Osteocyte (in vitro differentiated cells): Measurements from ENCODE around the gene TP53I11. TPM values are rescaled to one million over a fixed set of nuclear protein-coding genes. Genes with fewer than 3 reads are reported as not detected.

ENCODE experiments used
- DNase-seq: peaks from one replicate; pipeline ENCODE4 v3.0.0; 2021; ENCODE audit warnings: mixed read lengths; ENCODE audit not compliant: unreplicated experiment; ENCODE audit errors: extremely low spot score
- H3K27ac Mint-ChIP-seq: one replicate; pipeline ENCODE4 v1.8.0; 2021; ENCODE audit warnings: mild to moderate bottlenecking, mixed read lengths; ENCODE audit not compliant: unreplicated experiment
- H3K27me3 Mint-ChIP-seq: one replicate; pipeline ENCODE4 v1.8.0; 2021; ENCODE audit warnings: mixed read lengths; ENCODE audit not compliant: unreplicated experiment
- H3K36me3 Mint-ChIP-seq: one replicate; pipeline ENCODE4 v1.8.0; 2021; ENCODE audit warnings: mixed read lengths; ENCODE audit not compliant: unreplicated experiment
- H3K4me1 Mint-ChIP-seq: one replicate; pipeline ENCODE4 v1.8.0; 2021; ENCODE audit warnings: mixed read lengths; ENCODE audit not compliant: unreplicated experiment
- H3K4me3 Mint-ChIP-seq: one replicate; pipeline ENCODE4 v1.8.0; 2021; ENCODE audit warnings: mild to moderate bottlenecking, moderate library complexity, mixed read lengths; ENCODE audit not compliant: unreplicated experiment
- H3K9me3 Mint-ChIP-seq: one replicate; pipeline ENCODE4 v1.8.0; 2021; ENCODE audit warnings: mixed read lengths; ENCODE audit not compliant: unreplicated experiment
- total RNA-seq: library from RNA; stranded (reverse); gene quantifications from 2 replicates; pipeline ENCODE4 v1.2.1, GENCODE V29; 2021
- TF ChIP-seq, protein P1 (sequence below): fragments of 200-600 bp; sonication (generic); IDR thresholded peaks from 2 replicates; pipeline ENCODE4 v1.5.0; 2021; ENCODE audit warnings: antibody characterized with exemption, mild to moderate bottlenecking, moderate library complexity

TP53I11 gene
- total RNA-seq, 1 donor from 2014 or later: 159 TPM

DNA sequence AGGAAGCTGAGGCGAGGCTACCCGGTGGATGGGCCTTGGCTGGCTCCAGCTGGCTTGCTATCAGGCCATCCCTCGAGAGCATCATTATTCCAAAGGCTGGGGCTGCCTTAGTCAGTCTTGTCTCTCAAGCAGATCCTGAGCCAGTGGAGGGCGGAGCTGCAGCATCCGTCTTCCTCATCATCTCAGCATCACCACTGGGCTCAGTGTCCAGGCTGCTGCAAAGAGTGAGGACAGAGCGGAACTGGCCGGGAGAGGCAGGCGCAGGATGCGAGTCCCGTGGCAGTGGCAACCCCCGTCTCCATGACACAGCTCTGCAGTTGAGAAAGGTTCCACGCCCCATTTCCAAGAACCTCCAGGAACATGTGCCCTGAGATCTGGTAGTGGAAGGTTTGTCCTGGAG lies 4.4 kb downstream of the TP53I11 start:
- H3K4me3 Mint-ChIP-seq: no peak overlapping the region
- H3K4me1 Mint-ChIP-seq: peaks cover 57% of the 10 kb centered on the region
- H3K36me3 Mint-ChIP-seq: no peaks in the 10 kb centered on the region
- no peak for DNase-seq
- no peaks in the 10 kb centered on the region for H3K9me3 Mint-ChIP-seq
- H3K27ac Mint-ChIP-seq: no peak overlapping the region
- H3K27me3 Mint-ChIP-seq: no peaks in the 10 kb centered on the region
- TF ChIP-seq, protein P1, sequence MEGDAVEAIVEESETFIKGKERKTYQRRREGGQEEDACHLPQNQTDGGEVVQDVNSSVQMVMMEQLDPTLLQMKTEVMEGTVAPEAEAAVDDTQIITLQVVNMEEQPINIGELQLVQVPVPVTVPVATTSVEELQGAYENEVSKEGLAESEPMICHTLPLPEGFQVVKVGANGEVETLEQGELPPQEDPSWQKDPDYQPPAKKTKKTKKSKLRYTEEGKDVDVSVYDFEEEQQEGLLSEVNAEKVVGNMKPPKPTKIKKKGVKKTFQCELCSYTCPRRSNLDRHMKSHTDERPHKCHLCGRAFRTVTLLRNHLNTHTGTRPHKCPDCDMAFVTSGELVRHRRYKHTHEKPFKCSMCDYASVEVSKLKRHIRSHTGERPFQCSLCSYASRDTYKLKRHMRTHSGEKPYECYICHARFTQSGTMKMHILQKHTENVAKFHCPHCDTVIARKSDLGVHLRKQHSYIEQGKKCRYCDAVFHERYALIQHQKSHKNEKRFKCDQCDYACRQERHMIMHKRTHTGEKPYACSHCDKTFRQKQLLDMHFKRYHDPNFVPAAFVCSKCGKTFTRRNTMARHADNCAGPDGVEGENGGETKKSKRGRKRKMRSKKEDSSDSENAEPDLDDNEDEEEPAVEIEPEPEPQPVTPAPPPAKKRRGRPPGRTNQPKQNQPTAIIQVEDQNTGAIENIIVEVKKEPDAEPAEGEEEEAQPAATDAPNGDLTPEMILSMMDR: no peak

DNA sequence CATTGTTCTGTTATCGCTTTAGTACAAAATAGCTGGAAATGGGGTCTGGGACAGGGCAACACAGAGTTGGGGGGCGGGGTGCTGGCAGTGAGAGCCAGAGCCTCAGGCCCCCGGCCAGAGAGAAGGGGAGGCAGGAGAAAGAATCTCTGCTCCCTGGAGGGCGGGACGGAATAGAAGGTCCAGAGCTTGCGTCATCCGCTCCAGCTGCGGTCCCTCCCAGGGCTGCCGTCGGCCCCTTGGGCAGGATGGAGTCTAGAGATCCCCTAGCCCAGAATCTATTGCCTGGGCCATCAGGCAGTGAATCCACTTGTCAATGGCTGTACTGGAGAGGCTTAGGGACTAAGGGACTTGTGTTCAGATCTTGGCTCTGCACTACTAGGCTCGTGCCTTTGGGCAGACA lies 5.0 kb downstream of the TP53I11 start:
- H3K36me3 Mint-ChIP-seq: peaks cover 3% of the 10 kb centered on the region
- H3K27me3 Mint-ChIP-seq: no peaks in the 10 kb centered on the region
- H3K9me3 Mint-ChIP-seq: no peaks in the 10 kb centered on the region
- no peak overlapping the region for H3K27ac Mint-ChIP-seq
- no peak for DNase-seq
- TF ChIP-seq, protein P1: no peak
- H3K4me1 Mint-ChIP-seq: peaks cover 59% of the 10 kb centered on the region
- H3K4me3 Mint-ChIP-seq: no peak overlapping the region

DNA sequence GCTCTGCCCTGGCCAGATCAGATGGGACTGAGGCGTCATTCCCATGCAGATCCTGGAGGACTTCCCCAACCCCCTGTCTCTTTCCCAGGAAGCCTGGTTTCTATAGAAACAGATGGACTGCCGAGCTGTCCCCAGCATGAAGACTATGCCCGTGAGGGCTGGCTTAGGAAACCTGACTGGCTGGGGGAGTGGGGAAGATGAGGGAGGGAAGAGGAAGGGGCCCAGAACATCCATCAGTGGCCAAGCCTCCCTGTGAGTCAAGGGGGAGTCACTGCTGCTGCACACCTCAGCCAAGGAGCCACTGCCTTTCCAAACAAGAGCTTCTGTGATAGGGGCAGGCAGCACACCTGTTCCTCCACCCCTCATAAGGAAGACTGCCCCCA lies 5.8 kb downstream of the TP53I11 start:
- DNase-seq: no peak
- Mint-ChIP-seq H3K4me1 (peaks cover 59% of the 10 kb centered on the region), H3K4me3 (no peak overlapping the region), H3K36me3 (peaks cover 7% of the 10 kb centered on the region), H3K27me3 (no peaks in the 10 kb centered on the region), H3K27ac (no peak overlapping the region), H3K9me3 (no peaks in the 10 kb centered on the region)
- TF ChIP-seq, protein P1: no peak

DNA sequence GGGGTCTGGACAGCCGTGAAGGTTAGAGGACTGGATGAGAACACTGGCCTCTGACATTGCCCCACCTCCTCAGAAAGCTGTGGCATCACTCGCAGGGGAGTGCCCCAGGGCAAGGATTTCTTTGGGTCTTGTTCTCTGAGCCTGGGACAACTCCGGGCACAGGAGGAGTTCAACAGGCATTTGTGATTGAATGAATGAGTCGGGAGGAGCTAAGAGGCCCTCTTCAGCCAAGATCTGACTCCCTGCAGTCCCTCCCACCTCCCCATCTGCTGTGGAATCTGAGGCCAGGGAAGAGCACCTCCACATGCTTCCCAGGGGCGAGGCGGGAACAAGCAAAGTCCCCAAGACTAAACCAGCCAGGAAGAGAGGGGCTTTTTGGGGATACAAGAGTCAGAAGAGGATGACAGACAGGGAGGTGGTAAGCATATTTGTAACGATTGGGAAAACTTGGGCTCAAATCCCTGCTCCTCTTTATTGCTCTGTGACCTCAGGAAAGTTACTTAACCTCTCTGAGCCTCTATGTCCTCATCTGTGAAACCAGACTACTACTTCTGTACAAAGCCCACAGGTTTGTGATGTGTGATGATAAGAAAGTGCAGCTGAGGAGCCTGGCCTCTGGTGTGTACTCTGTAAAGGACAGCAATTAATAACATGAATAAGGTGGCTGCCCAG lies 6.4 kb downstream of the TP53I11 start:
- Mint-ChIP-seq H3K36me3 (peaks cover 7% of the 10 kb centered on the region), H3K9me3 (no peaks in the 10 kb centered on the region), H3K4me3 (no peak overlapping the region), H3K27me3 (no peaks in the 10 kb centered on the region), H3K27ac (peak overlapping the region; percentile 38), H3K4me1 (peaks cover 58% of the 10 kb centered on the region)
- no peak for DNase-seq
- TF ChIP-seq, protein P1: no peak

DNA sequence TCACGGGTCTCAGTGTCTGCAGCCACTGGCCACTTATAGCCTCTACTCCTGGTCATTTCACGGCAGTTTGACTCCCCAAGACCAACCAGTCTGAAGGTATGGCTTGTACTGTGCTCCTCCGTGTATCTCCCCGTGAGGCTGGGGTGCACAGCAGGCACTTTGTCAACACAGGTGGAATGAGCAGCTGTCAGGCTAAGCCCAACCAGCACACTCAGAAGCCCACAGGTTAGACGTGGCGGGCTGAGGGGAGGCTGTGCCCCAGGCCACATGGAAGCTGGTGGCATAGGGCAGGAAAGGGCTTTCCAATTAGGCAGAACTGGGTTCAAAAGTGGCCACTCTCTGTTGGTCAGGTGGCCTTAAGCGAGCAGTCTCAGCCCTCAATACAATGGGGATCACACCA lies 7.0 kb downstream of the TP53I11 start:
- no peak for DNase-seq
- peaks cover 52% of the 10 kb centered on the region for H3K4me1 Mint-ChIP-seq
- no peaks in the 10 kb centered on the region for H3K9me3 Mint-ChIP-seq
- peaks cover 7% of the 10 kb centered on the region for H3K36me3 Mint-ChIP-seq
- no peak overlapping the region for H3K27ac Mint-ChIP-seq
- H3K4me3 Mint-ChIP-seq: no peak overlapping the region
- no peaks in the 10 kb centered on the region for H3K27me3 Mint-ChIP-seq
- TF ChIP-seq, protein P1: no peak
